Parathyroid adenoma (tissue), 2 donors: ENCODE data around the gene PELI1.

Experiments
- H2AFZ ChIP-seq: fragments of 300-600 bp; sonication (generic); one replicate; pipeline ENCODE4 v1.7.0; 2017; ENCODE audit warnings: antibody characterized with exemption, mild to moderate bottlenecking
- H3K27ac ChIP-seq: fragments of 300-600 bp; sonication (generic); one replicate; pipeline ENCODE4 v1.7.0; 2017
- H3K27me3 ChIP-seq: fragments of 300-600 bp; sonication (generic); one replicate; pipeline ENCODE4 v1.7.0; 2017; ENCODE audit warnings: low read length; ENCODE audit not compliant: control insufficient read depth, insufficient read depth
- H3K36me3 ChIP-seq: fragments of 300-600 bp; sonication (generic); one replicate; pipeline ENCODE4 v1.7.0; 2017; ENCODE audit warnings: low read length; ENCODE audit not compliant: control insufficient read depth, insufficient read depth
- H3K4me1 ChIP-seq: fragments of 300-600 bp; sonication (generic); one replicate; pipeline ENCODE4 v1.7.0; 2017; ENCODE audit warnings: control low read depth
- H3K4me2 ChIP-seq: fragments of 300-600 bp; sonication (generic); one replicate; pipeline ENCODE4 v1.7.0; 2017; ENCODE audit warnings: low read length
- H3K4me3 ChIP-seq: fragments of 300-600 bp; sonication (generic); one replicate; pipeline ENCODE4 v1.7.0; 2017; ENCODE audit warnings: low read depth, low read length
- H3K79me2 ChIP-seq: fragments of 300-600 bp; sonication (generic); one replicate; pipeline ENCODE4 v1.7.0; 2017; ENCODE audit warnings: control low read depth
- H3K9ac ChIP-seq: fragments of 300-600 bp; sonication (generic); one replicate; pipeline ENCODE4 v1.7.0; 2017; ENCODE audit warnings: mild to moderate bottlenecking
- H3K9me3 ChIP-seq: fragments of 300-600 bp; sonication (generic); one replicate; pipeline ENCODE4 v1.7.0; 2017; ENCODE audit warnings: low read length; ENCODE audit not compliant: control insufficient read depth
- TF ChIP-seq, protein P1 (sequence below): fragments of 300-600 bp; sonication (generic); IDR thresholded peaks from one replicate; pipeline ENCODE4 v1.7.0; 2017; ENCODE audit warnings: antibody characterized with exemption, mild to moderate bottlenecking
- donor health status: primary hyperparathyroidism.

PELI1 gene

DNA sequence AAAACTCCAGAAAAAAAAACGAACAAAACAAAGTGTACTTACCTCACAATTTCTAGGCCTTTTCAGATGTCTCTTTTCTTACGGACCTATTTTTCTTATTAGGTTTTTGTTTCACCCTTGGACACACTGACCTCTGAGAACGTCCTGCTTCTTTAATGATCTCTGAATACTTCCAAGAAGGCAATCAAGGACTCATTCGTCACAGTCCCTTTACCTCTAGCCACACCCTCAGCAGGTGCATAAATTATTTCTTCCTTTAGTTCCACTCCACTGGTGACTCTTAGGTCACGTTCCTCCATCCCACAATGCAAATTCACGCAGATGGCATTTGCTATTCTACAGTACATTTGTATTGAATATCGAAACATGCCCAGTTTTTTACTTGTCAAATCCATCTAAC lies 21.9 kb downstream of the PELI1 start:
- Histone ChIP-seq H3K36me3 (no peaks in the 10 kb centered on the region), H3K9ac (no peak overlapping the region), H3K9me3 (no peaks in the 10 kb centered on the region), H3K27ac (no peak overlapping the region), H3K79me2 (peaks cover 30% of the 10 kb centered on the region), H3K4me1 (peaks cover 8% of the 10 kb centered on the region), H2AFZ (no peak overlapping the region), H3K4me2 (no peak overlapping the region), H3K4me3 (no peak overlapping the region), H3K27me3 (no peaks in the 10 kb centered on the region)
- TF ChIP-seq, protein P1, sequence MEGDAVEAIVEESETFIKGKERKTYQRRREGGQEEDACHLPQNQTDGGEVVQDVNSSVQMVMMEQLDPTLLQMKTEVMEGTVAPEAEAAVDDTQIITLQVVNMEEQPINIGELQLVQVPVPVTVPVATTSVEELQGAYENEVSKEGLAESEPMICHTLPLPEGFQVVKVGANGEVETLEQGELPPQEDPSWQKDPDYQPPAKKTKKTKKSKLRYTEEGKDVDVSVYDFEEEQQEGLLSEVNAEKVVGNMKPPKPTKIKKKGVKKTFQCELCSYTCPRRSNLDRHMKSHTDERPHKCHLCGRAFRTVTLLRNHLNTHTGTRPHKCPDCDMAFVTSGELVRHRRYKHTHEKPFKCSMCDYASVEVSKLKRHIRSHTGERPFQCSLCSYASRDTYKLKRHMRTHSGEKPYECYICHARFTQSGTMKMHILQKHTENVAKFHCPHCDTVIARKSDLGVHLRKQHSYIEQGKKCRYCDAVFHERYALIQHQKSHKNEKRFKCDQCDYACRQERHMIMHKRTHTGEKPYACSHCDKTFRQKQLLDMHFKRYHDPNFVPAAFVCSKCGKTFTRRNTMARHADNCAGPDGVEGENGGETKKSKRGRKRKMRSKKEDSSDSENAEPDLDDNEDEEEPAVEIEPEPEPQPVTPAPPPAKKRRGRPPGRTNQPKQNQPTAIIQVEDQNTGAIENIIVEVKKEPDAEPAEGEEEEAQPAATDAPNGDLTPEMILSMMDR = no peak

DNA sequence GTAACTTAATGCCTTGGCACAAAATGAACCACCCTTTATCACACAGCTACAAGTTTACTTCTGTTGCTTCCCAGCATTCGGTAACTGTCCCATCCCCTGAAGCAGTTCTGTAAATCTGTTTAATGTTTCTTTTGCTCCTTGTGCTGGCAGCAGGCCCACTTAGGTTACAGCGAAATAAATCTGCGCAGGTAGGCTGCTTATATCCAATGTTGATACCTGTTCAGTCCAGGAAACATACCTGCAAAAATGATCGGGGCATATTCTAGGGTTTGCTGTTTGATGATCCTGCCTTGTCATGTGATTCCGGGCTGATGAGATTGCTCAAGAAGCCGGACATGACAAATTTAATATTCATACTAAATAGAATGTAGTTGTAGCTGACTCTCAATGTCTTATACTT lies 23.3 kb downstream of the PELI1 start:
- Histone ChIP-seq H3K9ac (no peak overlapping the region), H3K4me3 (no peak overlapping the region), H3K27ac (no peak overlapping the region)

DNA sequence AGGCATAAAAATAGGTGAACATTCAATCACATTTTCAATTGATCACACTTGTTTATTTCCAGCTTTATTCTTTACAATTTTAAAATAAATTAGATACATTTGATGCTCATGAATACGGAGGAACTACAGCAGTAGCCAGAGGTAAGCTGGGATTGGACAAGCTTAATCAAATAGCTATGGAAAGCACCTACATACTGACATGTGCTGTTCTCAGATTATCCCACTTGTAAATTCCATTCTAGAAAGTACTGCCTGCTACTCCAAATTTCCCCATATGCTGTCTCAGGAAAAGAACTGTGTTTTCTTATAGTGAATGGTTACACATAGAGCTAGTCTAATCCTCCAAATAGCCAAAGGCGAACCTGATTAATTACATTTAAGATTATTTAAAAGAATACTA lies 24.2 kb downstream of the PELI1 start:
- Histone ChIP-seq H3K27ac (no peak overlapping the region), H3K4me3 (no peak overlapping the region), H2AFZ (no peak overlapping the region), H3K36me3 (no peaks in the 10 kb centered on the region), H3K79me2 (peaks cover 17% of the 10 kb centered on the region), H3K9me3 (no peaks in the 10 kb centered on the region), H3K4me2 (no peak overlapping the region), H3K4me1 (peaks cover 19% of the 10 kb centered on the region), H3K9ac (no peak overlapping the region), H3K27me3 (no peaks in the 10 kb centered on the region)
- TF ChIP-seq, protein P1 = no peak

More for the DNA sequence above, 23.3 kb downstream of the PELI1 start:
- Histone ChIP-seq H2AFZ (no peak overlapping the region), H3K36me3 (no peaks in the 10 kb centered on the region), H3K4me1 (peaks cover 14% of the 10 kb centered on the region), H3K27me3 (no peaks in the 10 kb centered on the region), H3K79me2 (peaks cover 24% of the 10 kb centered on the region), H3K4me2 (no peak overlapping the region), H3K9me3 (no peaks in the 10 kb centered on the region)
- TF ChIP-seq, protein P1 = no peak

DNA sequence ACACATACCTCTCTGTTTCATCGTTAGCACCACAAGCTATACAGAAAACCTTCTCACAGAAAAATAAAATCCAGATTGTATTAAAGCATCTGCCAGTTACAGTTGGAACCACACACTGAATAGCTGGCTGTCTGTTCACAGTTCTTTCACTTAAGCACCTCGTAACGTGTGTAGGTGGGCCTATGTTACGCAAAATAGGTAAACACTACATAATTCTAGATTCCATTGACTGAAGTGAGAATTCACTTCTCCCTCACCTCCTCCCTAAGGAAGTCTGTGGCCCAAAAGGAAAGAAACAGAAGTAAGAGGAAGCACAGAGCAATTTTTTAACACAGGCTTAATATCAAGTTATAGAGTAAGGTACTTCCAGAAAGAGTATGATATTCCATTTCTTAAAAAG lies 24.9 kb downstream of the PELI1 start:
- Histone ChIP-seq H3K9me3 (no peaks in the 10 kb centered on the region), H3K4me1 (peaks cover 20% of the 10 kb centered on the region), H3K4me3 (no peak overlapping the region), H3K27ac (no peak overlapping the region), H3K4me2 (no peak overlapping the region), H2AFZ (no peak overlapping the region), H3K27me3 (no peaks in the 10 kb centered on the region), H3K79me2 (peaks cover 17% of the 10 kb centered on the region), H3K9ac (no peak overlapping the region), H3K36me3 (no peaks in the 10 kb centered on the region)
- TF ChIP-seq, protein P1 = no peak

DNA sequence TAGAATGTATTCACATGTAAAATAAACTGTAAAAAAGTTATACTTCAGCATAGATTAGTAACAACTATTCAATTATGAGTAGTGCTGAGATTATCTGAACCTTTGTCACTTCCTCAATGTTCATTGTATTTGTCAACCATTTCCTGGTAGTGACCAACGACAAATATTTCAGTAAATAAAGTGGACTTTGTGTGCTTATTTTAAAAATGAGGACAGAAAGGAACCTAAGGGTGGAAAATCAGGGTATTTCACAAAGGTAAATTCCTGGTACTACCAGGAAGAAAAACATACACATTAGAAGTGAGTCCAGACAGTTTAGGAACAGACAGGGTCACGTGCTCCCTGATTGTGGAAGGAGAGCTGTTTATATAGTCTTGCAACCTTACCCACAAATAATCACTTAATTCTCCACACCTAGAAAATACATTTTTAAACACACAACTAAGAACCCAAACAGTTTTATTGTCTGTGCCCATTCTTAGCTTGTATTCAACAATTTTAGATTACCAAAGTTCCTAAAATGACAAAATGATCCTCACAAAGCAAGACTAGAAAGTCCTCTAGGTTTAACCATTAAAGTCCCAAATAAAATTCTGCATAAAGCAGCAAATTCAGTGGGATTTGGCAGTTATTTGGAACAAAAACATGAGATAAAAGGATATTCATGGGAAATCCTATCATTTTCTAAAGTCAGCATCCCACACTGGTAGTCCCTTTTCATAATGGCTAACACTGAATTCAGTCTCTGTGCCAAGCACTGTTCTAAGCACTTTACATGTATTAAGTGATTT lies 28.2 kb downstream of the PELI1 start:
- H3K27ac ChIP-seq = peak overlapping the region; percentile 22

More for the DNA sequence above, 28.2 kb downstream of the PELI1 start:
- Histone ChIP-seq H3K9me3 (no peaks in the 10 kb centered on the region), H3K4me1 (peaks cover 21% of the 10 kb centered on the region), H3K4me3 (no peak overlapping the region), H3K27me3 (no peaks in the 10 kb centered on the region), H2AFZ (no peak overlapping the region), H3K79me2 (peaks cover 14% of the 10 kb centered on the region), H3K4me2 (peak overlapping the region; percentile 13), H3K36me3 (no peaks in the 10 kb centered on the region), H3K9ac (no peak overlapping the region)
- TF ChIP-seq, protein P1 = no peak
